HEK293 (cell line): ENCODE measurements around the gene CEND1.

ENCODE experiments used
- CTCF ChIA-PET: fragments of 350-600 bp; formaldehyde crosslinking; extraction: SDS; loops from one replicate; lab custom pipeline; 2021; ENCODE audit warnings: antibody characterized with exemption; lab: Yijun Ruan, JAX
- POLR2A ChIA-PET: fragments of 300-600 bp; formaldehyde crosslinking; extraction: SDS; loops from one replicate; lab custom pipeline; 2020; ENCODE audit warnings: antibody characterized with exemption, inconsistent platforms; lab: Yijun Ruan, JAX
- H3K27ac ChIP-seq: fragments of 200-500 bp; sonication (Bioruptor generic); 2 replicates; pipeline ENCODE4 v1.5.1; 2014; ENCODE audit warnings: low read depth, low read length, control low read depth, inconsistent platforms; ENCODE audit errors: extremely low read depth
- H3K36me3 ChIP-seq, 2 experiments: fragments of 200-500 bp in 1 of 2; sonication (Bioruptor generic) in 1 of 2; 1 replicate in 1 of 2; 2 replicates in 1 of 2; pipeline ENCODE4 v1.5.1; 2014 to 2017; ENCODE audit warnings: inconsistent platforms in 2 of 2, low read length in 2 of 2; ENCODE audit not compliant: control insufficient read depth in 2 of 2, insufficient read depth in 1 of 2
- H3K4me1 ChIP-seq: fragments of 200-500 bp; sonication (Bioruptor generic); 2 replicates; pipeline ENCODE4 v1.5.1; 2014; ENCODE audit warnings: mild to moderate bottlenecking, low read length, inconsistent platforms; ENCODE audit not compliant: control insufficient read depth, insufficient read depth
- H3K4me3 ChIP-seq: 2 replicates; pipeline ENCODE4 v1.5.1; 2011; ENCODE audit warnings: low read depth, mild to moderate bottlenecking, control low read depth, low read length, moderate library complexity
- H3K9me3 ChIP-seq: fragments of 200-500 bp; sonication (Bioruptor generic); 2 replicates; pipeline ENCODE4 v1.5.1; 2014; ENCODE audit warnings: low read depth, low read length, inconsistent platforms; ENCODE audit not compliant: control insufficient read depth, insufficient read depth
- BCL11A ChIP-seq: fragments of 450-650 bp; formaldehyde crosslinking; IDR thresholded peaks from 2 replicates; pipeline ENCODE4 v1.5.1; 2016; ENCODE audit warnings: low read depth, missing biosample characterization, missing genetic modification characterization
- GLI4 ChIP-seq: fragments of 450-650 bp; formaldehyde crosslinking; IDR thresholded peaks from 2 replicates; pipeline ENCODE4 v1.5.1; 2016; ENCODE audit warnings: missing biosample characterization, missing genetic modification characterization
- GLIS1 ChIP-seq: fragments of 450-650 bp; formaldehyde crosslinking; IDR thresholded peaks from 2 replicates; pipeline ENCODE4 v1.5.1; 2016; ENCODE audit warnings: missing biosample characterization, missing genetic modification characterization
- GLIS2 ChIP-seq: fragments of 450-650 bp; formaldehyde crosslinking; IDR thresholded peaks from 2 replicates; pipeline ENCODE4 v1.5.1; 2016; ENCODE audit warnings: missing biosample characterization, missing genetic modification characterization
- HOXD13 ChIP-seq: sonication (generic); formaldehyde crosslinking; IDR thresholded peaks from 2 replicates; pipeline ENCODE4 v1.8.0; 2022; ENCODE audit warnings: missing genetic modification reagents, borderline replicate concordance
- KLF1 ChIP-seq: fragments of 450-650 bp; formaldehyde crosslinking; IDR thresholded peaks from 2 replicates; pipeline ENCODE4 v1.5.1; 2016; ENCODE audit warnings: missing biosample characterization, missing genetic modification characterization
- PATZ1 ChIP-seq: fragments of 450-650 bp; formaldehyde crosslinking; IDR thresholded peaks from 2 replicates; pipeline ENCODE4 v1.5.1; 2016; ENCODE audit warnings: missing biosample characterization, missing genetic modification characterization
- WT1 ChIP-seq: fragments of 450-650 bp; formaldehyde crosslinking; IDR thresholded peaks from 2 replicates; pipeline ENCODE4 v1.5.1; 2016; ENCODE audit warnings: missing biosample characterization, missing genetic modification characterization
- YY1 ChIP-seq: fragments of 450-650 bp; formaldehyde crosslinking; IDR thresholded peaks from 2 replicates; pipeline ENCODE4 v1.5.1; 2018; ENCODE audit warnings: missing biosample characterization, missing genetic modification characterization
- ZNF132 ChIP-seq: fragments of 450-650 bp; formaldehyde crosslinking; IDR thresholded peaks from 2 replicates; pipeline ENCODE4 v1.5.1; 2017; ENCODE audit warnings: missing biosample characterization, missing genetic modification characterization, borderline replicate concordance
- ZNF16 ChIP-seq: fragments of 450-650 bp; formaldehyde crosslinking; IDR thresholded peaks from 2 replicates; pipeline ENCODE4 v1.5.1; 2016; ENCODE audit warnings: low read depth, missing biosample characterization, missing genetic modification characterization
- ZNF221 ChIP-seq: fragments of 450-650 bp; formaldehyde crosslinking; IDR thresholded peaks from 2 replicates; pipeline ENCODE4 v1.5.1; 2017; ENCODE audit warnings: missing biosample characterization, missing genetic modification characterization, borderline replicate concordance
- ZNF23 ChIP-seq: fragments of 450-650 bp; formaldehyde crosslinking; IDR thresholded peaks from 2 replicates; pipeline ENCODE4 v1.5.1; 2016; ENCODE audit warnings: missing biosample characterization, missing genetic modification characterization, borderline replicate concordance
- ZNF48 ChIP-seq: fragments of 450-650 bp; formaldehyde crosslinking; IDR thresholded peaks from 2 replicates; pipeline ENCODE4 v1.5.1; 2016; ENCODE audit warnings: missing biosample characterization, missing genetic modification characterization
- ZNF548 ChIP-seq: fragments of 450-650 bp; formaldehyde crosslinking; IDR thresholded peaks from 2 replicates; pipeline ENCODE4 v1.5.1; 2016; ENCODE audit warnings: missing biosample characterization, missing genetic modification characterization
- ZNF585B ChIP-seq: fragments of 450-650 bp; formaldehyde crosslinking; IDR thresholded peaks from 2 replicates; pipeline ENCODE4 v1.5.1; 2016; ENCODE audit warnings: missing biosample characterization, missing genetic modification characterization
- ZNF692 ChIP-seq: fragments of 450-650 bp; formaldehyde crosslinking; IDR thresholded peaks from 2 replicates; pipeline ENCODE4 v1.5.1; 2016; ENCODE audit warnings: missing biosample characterization, missing genetic modification characterization
- TF ChIP-seq, protein P1 (sequence below): fragments of 450-650 bp; formaldehyde crosslinking; IDR thresholded peaks from 2 replicates; pipeline ENCODE4 v1.5.1; 2016; ENCODE audit warnings: missing biosample characterization, missing genetic modification characterization
- TF ChIP-seq, protein P2 (sequence below): fragments of 450-650 bp; formaldehyde crosslinking; IDR thresholded peaks from 2 replicates; pipeline ENCODE4 v1.5.1; 2016; ENCODE audit warnings: missing biosample characterization, missing genetic modification characterization, low read depth

Gene CEND1

DNA sequence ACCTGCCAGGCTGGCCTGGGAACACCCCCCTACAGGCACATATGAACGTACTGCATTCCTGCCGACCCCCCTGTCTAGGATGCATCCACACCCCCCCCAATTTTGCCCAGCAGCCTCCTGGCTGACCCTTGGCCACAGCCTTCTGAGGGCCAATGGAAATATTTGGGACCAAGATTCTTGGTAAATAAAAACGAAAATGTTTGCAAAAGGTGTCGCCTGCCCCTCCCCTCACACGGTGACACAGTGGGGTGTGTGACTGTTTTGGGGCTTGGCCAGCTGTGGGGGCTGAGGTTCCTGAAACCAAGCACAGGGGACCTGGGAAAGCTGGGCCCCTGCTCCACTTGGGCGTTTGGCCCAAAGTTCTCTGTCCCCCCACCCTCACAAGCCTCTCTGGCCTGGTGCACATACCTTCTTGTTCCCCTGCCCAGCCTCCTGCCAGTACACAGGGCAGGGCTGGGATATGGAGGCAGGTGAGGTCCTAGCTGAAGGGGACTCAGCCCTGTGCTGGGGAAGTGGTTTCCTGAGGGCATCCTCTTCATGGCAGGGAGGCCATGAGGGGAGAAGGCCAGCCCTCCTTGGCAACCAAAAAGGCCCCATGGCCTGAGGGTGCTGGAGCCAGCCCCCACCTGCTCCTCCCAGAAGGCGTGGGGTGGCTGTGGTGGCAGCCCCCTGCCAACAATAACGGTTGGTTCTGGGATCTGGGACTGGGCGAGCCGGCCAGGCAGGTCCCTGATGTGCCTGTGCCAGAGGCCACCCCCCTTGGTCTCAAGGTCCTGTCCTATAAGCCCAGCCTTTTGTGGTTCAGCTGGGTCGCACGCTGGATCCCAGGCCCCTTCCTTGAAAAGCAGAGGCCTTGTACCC lies 35.7 kb upstream of the CEND1 start:
- TF ChIP-seq BCL11A (tag by site-specific recombination) (no peak), ZNF23 (tag by site-specific recombination) (no peak), PATZ1 (tag by site-specific recombination) (no peak), KLF1 (tag by site-specific recombination) (peak; percentile 76), GLIS1 (tag by site-specific recombination) (peak; percentile 56)
- TF ChIP-seq, all 188 proteins: peak for 2

GRCh38 chr11:824942-825341 lies 35.1 kb upstream of the CEND1 start:
- ChIA-PET POLR2A (interaction anchor here (0.7 kb wide), 1 partner anchor 9 kb away, joined by 4 read pairs; no protein-coding TSS in a partner anchor), CTCF (no interaction called here)
- Histone ChIP-seq H3K4me1 (0 out of 2 replicates have a peak, but pooled peaks cover 3% of the 10 kb centered on the region), H3K27ac (no peak overlapping the region), H3K4me3 (no peak overlapping the region), H3K9me3 (no peaks in the 10 kb centered on the region), H3K36me3 (peaks cover 0 to 49% of the 10 kb centered on the region in 2 experiments; a peak in 2 of 3 replicates)
- no peak for TF ChIP-seq GLI4 (tag by site-specific recombination)
- peak; percentile 12; the same call in 1 of the 2 replicates for TF ChIP-seq WT1 (tag by site-specific recombination)

More for the DNA sequence above, 35.7 kb upstream of the CEND1 start:
- H3K27ac ChIP-seq = no peak overlapping the region
- no peaks in the 10 kb centered on the region for H3K4me1 ChIP-seq
- no peaks in the 10 kb centered on the region for H3K9me3 ChIP-seq
- ChIA-PET CTCF (no interaction called here), POLR2A (interaction anchor here (0.6 to 1.0 kb wide), 4 partner anchors 8 to 18 kb away, joined by 3 to 6 read pairs (median 4); partner anchors contain the start of gene TSPAN4)
- peaks cover 0 to 49% of the 10 kb centered on the region in 2 experiments; a peak in 2 of 3 replicates for H3K36me3 ChIP-seq
- H3K4me3 ChIP-seq = no peak overlapping the region

DNA sequence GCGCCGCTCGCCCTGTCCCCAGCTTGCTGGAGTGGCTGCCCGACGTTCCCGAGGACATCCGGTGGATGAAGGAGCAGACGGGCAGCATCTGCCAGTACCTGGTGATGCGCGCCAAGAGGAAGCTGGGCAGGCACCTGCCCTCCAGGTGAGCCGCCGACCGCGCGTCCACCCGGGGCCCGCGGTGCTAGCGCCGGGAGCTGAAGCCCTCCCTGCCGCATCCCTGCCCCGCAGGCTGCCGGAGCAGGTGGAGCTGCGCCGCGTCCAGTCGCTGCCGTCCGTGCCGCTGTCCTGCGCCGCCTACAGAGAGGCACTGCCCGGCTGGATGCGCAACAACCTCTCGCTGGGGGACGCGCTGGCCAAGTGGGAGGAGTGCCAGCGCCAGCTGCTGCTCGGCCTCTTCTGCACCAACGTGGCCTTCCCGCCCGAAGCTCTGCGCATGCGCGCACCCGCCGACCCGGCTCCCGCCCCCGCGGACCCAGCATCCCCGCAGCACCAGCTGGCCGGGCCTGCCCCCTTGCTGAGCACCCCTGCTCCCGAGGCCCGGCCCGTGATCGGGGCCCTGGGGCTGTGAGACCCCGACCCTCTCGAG lies 34.5 kb upstream of the CEND1 start:
- H3K9me3 ChIP-seq = no peaks in the 10 kb centered on the region
- H3K27ac ChIP-seq = no peak overlapping the region
- peaks cover 0 to 44% of the 10 kb centered on the region in 2 experiments; a peak in 2 of 3 replicates for H3K36me3 ChIP-seq
- ChIA-PET CTCF (no interaction called here), POLR2A (interaction anchor here (1.4 kb wide), 1 partner anchor 8 kb away, joined by 6 read pairs; the partner anchor contains the start of gene CD151)
- H3K4me1 ChIP-seq = 0 out of 2 replicates have a peak, but pooled peaks cover 3% of the 10 kb centered on the region
- no peak overlapping the region for H3K4me3 ChIP-seq
- TF ChIP-seq ZNF692 (tag by site-specific recombination) (no peak), ZNF585B (no peak), GLIS2 (tag by site-specific recombination) (no peak), ZNF132 (tag by site-specific recombination) (no peak), ZNF548 (tag by site-specific recombination) (no peak), YY1 (no peak), ZNF16 (no peak), ZNF221 (tag by site-specific recombination) (no peak), HOXD13 (CRISPR knock-in tag) (no peak), ZNF48 (tag by site-specific recombination) (no peak)
- TF ChIP-seq, protein P1, sequence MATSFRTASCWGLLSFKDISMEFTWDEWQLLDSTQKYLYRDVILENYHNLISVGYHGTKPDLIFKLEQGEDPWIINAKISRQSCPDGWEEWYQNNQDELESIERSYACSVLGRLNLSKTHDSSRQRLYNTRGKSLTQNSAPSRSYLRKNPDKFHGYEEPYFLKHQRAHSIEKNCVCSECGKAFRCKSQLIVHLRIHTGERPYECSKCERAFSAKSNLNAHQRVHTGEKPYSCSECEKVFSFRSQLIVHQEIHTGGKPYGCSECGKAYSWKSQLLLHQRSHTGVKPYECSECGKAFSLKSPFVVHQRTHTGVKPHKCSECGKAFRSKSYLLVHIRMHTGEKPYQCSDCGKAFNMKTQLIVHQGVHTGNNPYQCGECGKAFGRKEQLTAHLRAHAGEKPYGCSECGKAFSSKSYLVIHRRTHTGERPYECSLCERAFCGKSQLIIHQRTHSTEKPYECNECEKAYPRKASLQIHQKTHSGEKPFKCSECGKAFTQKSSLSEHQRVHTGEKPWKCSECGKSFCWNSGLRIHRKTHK (tag by site-specific recombination) = no peak
- TF ChIP-seq, protein P2, sequence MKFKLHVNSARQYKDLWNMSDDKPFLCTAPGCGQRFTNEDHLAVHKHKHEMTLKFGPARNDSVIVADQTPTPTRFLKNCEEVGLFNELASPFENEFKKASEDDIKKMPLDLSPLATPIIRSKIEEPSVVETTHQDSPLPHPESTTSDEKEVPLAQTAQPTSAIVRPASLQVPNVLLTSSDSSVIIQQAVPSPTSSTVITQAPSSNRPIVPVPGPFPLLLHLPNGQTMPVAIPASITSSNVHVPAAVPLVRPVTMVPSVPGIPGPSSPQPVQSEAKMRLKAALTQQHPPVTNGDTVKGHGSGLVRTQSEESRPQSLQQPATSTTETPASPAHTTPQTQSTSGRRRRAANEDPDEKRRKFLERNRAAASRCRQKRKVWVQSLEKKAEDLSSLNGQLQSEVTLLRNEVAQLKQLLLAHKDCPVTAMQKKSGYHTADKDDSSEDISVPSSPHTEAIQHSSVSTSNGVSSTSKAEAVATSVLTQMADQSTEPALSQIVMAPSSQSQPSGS = no peak
